A673 (cell line): ENCODE measurements around the gene DDX55. TPM values are rescaled to one million over a fixed set of nuclear protein-coding genes. Genes with fewer than 3 reads are reported as not detected.
"Not testable (repeated sequence)": the region's sequence is repeated elsewhere in the genome, so short reads cannot be mapped to it uniquely, and the experiment has no call there.

ENCODE experiments used
- BruUV-seq: library from RNA; stranded (reverse); fragments of 400-500 nt; replicated peaks from 2 replicates; lab custom pipeline; 2021; lab: Mats Ljungman, UMichigan
- CTCF ChIA-PET: fragments of 300-600 bp; sonication (Branson Sonifier 250); formaldehyde crosslinking; loops from one replicate; lab custom pipeline; 2022; ENCODE audit warnings: antibody characterized with exemption; lab: Charles Lee
- POLR2A ChIA-PET: fragments of 300-600 bp; sonication (Branson Sonifier 250); formaldehyde crosslinking; loops from one replicate; lab custom pipeline; 2022; ENCODE audit warnings: antibody characterized with exemption; ENCODE audit not compliant: low non-redundant PET; lab: Charles Lee
- DNase-seq: peaks from one replicate; pipeline ENCODE4 v3.0.0-alpha.2; 2015; ENCODE audit warnings: low spot score
- H3K27ac ChIP-seq: fragments of 200-600 bp; sonication (generic); 2 replicates; pipeline ENCODE4 v1.5.1; 2016; ENCODE audit warnings: mixed run types, low read depth, mild to moderate bottlenecking, mixed read lengths, antibody characterized with exemption, low read length; ENCODE audit not compliant: poor library complexity, severe bottlenecking
- H3K27me3 ChIP-seq: fragments of 200-600 bp; sonication (generic); replicated peaks from 2 replicates; pipeline ENCODE4 v1.6.1; 2017; ENCODE audit warnings: mixed run types, low read depth, mild to moderate bottlenecking, mixed read lengths, antibody characterized with exemption, low read length; ENCODE audit not compliant: insufficient read depth, poor library complexity
- H3K36me3 ChIP-seq: fragments of 200-600 bp; sonication (generic); 2 replicates; pipeline ENCODE4 v1.6.1; 2016; ENCODE audit warnings: mixed run types, mild to moderate bottlenecking, mixed read lengths, antibody characterized with exemption, low read length; ENCODE audit not compliant: insufficient read depth, poor library complexity, severe bottlenecking
- H3K4me1 ChIP-seq: fragments of 200-600 bp; sonication (generic); 2 replicates; pipeline ENCODE4 v1.6.1; 2017; ENCODE audit warnings: mixed run types, mild to moderate bottlenecking, mixed read lengths, antibody characterized with exemption, low read length; ENCODE audit not compliant: insufficient read depth, poor library complexity, severe bottlenecking
- H3K4me3 ChIP-seq: fragments of 200-600 bp; sonication (generic); 2 replicates; pipeline ENCODE4 v1.5.1; 2016; ENCODE audit warnings: low read depth, mixed run types, mild to moderate bottlenecking, mixed read lengths, low read length; ENCODE audit not compliant: poor library complexity, severe bottlenecking
- H3K9me3 ChIP-seq: fragments of 200-600 bp; sonication (generic); 2 replicates; pipeline ENCODE4 v1.6.1; 2016; ENCODE audit warnings: mixed run types, low read depth, mild to moderate bottlenecking, mixed read lengths, antibody characterized with exemption, low read length; ENCODE audit not compliant: poor library complexity, severe bottlenecking
- CTCF ChIP-seq: fragments of 300-800, 200-600 bp; sonication (generic); conservative IDR thresholded peaks from 2 replicates; pipeline ENCODE4 v1.5.1; 2017; ENCODE audit warnings: low read depth, mild to moderate bottlenecking, antibody characterized with exemption, low read length, moderate library complexity, mixed read lengths
- EZH2 ChIP-seq: fragments of 200-600 bp; sonication (generic); IDR thresholded peaks from 2 replicates; pipeline ENCODE4 v1.6.1; 2017; ENCODE audit warnings: borderline replicate concordance, low read depth, mild to moderate bottlenecking, mixed read lengths, antibody characterized with exemption, low read length; ENCODE audit not compliant: poor library complexity, severe bottlenecking
- intact Hi-C: fragments of 100-400 bp; cut with micrococcal nuclease; formaldehyde crosslinking; loops from one replicate; pipeline ENCODE4 v1.10.0; 2022; ENCODE audit not compliant: unreplicated experiment
- total RNA-seq: library from RNA; stranded (reverse); gene quantifications from 2 replicates; pipeline ENCODE4 v1.2.3, GENCODE V29; 2021

Gene DDX55
- total RNA-seq, 1 experiment from 2014 or later, result 53.4 TPM

DNA sequence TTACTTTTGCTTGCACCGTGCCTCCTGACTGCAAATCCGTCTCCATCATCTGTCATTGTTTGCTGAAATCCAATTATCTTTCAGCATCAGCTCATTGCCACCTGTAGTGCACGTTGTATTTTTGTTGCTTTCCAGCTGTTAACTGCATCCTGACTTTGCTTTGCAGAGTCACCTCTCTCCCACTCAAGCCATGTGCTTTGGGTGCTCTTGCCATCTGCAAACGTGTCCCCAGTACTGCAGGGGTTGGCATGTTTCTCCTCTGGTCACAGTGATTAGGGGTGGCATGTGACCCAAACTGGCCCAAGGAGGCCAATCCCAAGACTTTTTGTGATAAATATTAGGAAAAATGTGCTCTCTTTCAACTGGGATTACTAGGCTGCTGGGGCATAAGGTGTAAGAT lies 28.0 kb upstream of the DDX55 start:
- no peaks in the 10 kb centered on the region for H3K36me3 ChIP-seq
- DNase-seq, result no peak
- intact Hi-C loops, result no loop called here
- no peak overlapping the region for H3K27ac ChIP-seq
- H3K4me3 ChIP-seq, result no peak overlapping the region
- no peaks in the 10 kb centered on the region for H3K9me3 ChIP-seq
- no TSS peak for BruUV-seq
- POLR2A ChIA-PET, result no interaction called here
- H3K27me3 ChIP-seq, result no peaks in the 10 kb centered on the region
- CTCF ChIA-PET, result no interaction called here
- H3K4me1 ChIP-seq, result no peaks in the 10 kb centered on the region
- TF ChIP-seq EZH2 (no peak), CTCF (no peak)

- CTCF ChIA-PET, result no interaction called here
- Histone ChIP-seq H3K27me3 (no peaks in the 10 kb centered on the region), H3K36me3 (no peaks in the 10 kb centered on the region), H3K4me1 (no peaks in the 10 kb centered on the region), H3K4me3 (no peak overlapping the region), H3K27ac (no peak overlapping the region), H3K9me3 (no peaks in the 10 kb centered on the region)
- POLR2A ChIA-PET, result no interaction called here
- BruUV-seq, result no TSS peak
- no peak for DNase-seq
- TF ChIP-seq EZH2, result no peak
- no peak for TF ChIP-seq CTCF
- intact Hi-C loops, result no loop called here
Observed at GRCh38 chr12:123576611-123577010, 25.3 kb upstream of the DDX55 start.

DNA sequence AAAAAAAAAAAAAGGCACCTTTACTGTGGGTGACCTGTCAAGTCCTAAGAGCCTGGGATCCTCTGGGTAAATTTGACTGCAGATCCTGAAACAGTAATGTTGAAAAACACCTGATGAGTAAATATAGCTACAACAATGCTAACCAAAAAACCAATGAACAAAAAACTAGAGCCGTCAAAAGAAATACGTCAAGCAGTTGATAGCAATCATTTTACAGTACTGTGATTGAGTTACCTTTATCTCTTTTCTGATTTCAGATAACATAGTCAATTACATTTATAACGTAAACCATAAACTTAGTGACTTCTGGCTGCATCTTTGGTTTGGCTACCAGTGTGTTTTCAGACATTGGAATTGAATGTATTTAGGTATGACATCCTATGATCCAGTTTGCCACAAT lies 23.7 kb upstream of the DDX55 start:
- no peak for DNase-seq
- intact Hi-C loops, result no loop called here
- H3K9me3 ChIP-seq, result no peaks in the 10 kb centered on the region
- TF ChIP-seq EZH2 (no peak), CTCF (no peak)
- no peaks in the 10 kb centered on the region for H3K36me3 ChIP-seq
- no peaks in the 10 kb centered on the region for H3K4me1 ChIP-seq
- no TSS peak for BruUV-seq
- CTCF ChIA-PET, result no interaction called here
- H3K4me3 ChIP-seq, result no peak overlapping the region
- no peak overlapping the region for H3K27ac ChIP-seq
- POLR2A ChIA-PET, result no interaction called here
- H3K27me3 ChIP-seq, result no peaks in the 10 kb centered on the region

GRCh38 chr12:123578829-123579228 lies 23.1 kb upstream of the DDX55 start:
- H3K27ac ChIP-seq, H3K27me3 ChIP-seq, H3K9me3 ChIP-seq, CTCF ChIA-PET, H3K4me3 ChIP-seq, BruUV-seq, POLR2A ChIA-PET, H3K36me3 ChIP-seq, intact Hi-C loops, H3K4me1 ChIP-seq, DNase-seq: not testable (repeated sequence)
